GM18498 (cell line): ENCODE results near the gene CAPZB.
A peak's percentile ranks its signal among the peaks of the same experiment; 100 is the strongest.
"Not testable (repeated sequence)": the region's sequence is repeated elsewhere in the genome, so short reads cannot be mapped to it uniquely, and the experiment has no call there.

Experiments
- ATAC-seq: cut with Tn5 transposase; IDR thresholded peaks from one replicate; pipeline ENCODE4 v1.9.1; 2021; ENCODE audit warnings: mild to moderate bottlenecking, moderate library complexity; ENCODE audit not compliant: unreplicated experiment

The CAPZB gene

GRCh38 chr1:19499887-19500286 lies 14.5 kb upstream of the CAPZB start:
- ATAC-seq: not testable (repeated sequence)

GRCh38 chr1:19497443-19497842 lies 12.1 kb upstream of the CAPZB start:
- not testable (repeated sequence) for ATAC-seq

GRCh38 chr1:19496527-19496874 lies 11.2 kb upstream of the CAPZB start:
- ATAC-seq: no peak

GRCh38 chr1:19495799-19496526 lies 10.6 kb upstream of the CAPZB start:
- no peak for ATAC-seq

- ATAC-seq: no peak
Observed at GRCh38 chr1:19495000-19495656, 9.8 kb upstream of the CAPZB start.

- ATAC-seq: no peak
Observed at GRCh38 chr1:19493547-19493946, 8.2 kb upstream of the CAPZB start.

- ATAC-seq: no peak
Observed at GRCh38 chr1:19489996-19490395, 4.7 kb upstream of the CAPZB start.

GRCh38 chr1:19488136-19488535 lies 2.8 kb upstream of the CAPZB start:
- ATAC-seq: no peak

- ATAC-seq: peak; percentile 21
Observed at GRCh38 chr1:19484798-19485361, 459 bp downstream of the CAPZB start.

- no peak for ATAC-seq
Observed at GRCh38 chr1:19484338-19484797, 971 bp downstream of the CAPZB start.

GRCh38 chr1:19483691-19484090 lies 1.6 kb downstream of the CAPZB start:
- ATAC-seq: no peak

GRCh38 chr1:19483261-19483660 lies 2.1 kb downstream of the CAPZB start:
- ATAC-seq: no peak

- ATAC-seq: no peak
Observed at GRCh38 chr1:19481826-19482398, 3.4 kb downstream of the CAPZB start.

GRCh38 chr1:19480282-19480681 lies 5.1 kb downstream of the CAPZB start:
- ATAC-seq: no peak

- ATAC-seq: no peak
Observed at GRCh38 chr1:19479351-19480120, 5.8 kb downstream of the CAPZB start.

- ATAC-seq: no peak
Observed at GRCh38 chr1:19478322-19478721, 7.0 kb downstream of the CAPZB start.

GRCh38 chr1:19477284-19478249 lies 7.8 kb downstream of the CAPZB start:
- peak; percentile 56 for ATAC-seq

- ATAC-seq: peak; percentile 46
Observed at GRCh38 chr1:19476450-19477190, 8.7 kb downstream of the CAPZB start.

- no peak for ATAC-seq
Observed at GRCh38 chr1:19475296-19475695, 10.0 kb downstream of the CAPZB start.
